Measurements from ENCODE around the gene YARS2. TPM values are rescaled to one million over a fixed set of nuclear protein-coding genes. Genes with fewer than 3 reads are reported as not detected.

The YARS2 gene
- total RNA-seq, 4 donors from 2014 or later = 18.7 to 26.8 (median 22.0) TPM

DNA sequence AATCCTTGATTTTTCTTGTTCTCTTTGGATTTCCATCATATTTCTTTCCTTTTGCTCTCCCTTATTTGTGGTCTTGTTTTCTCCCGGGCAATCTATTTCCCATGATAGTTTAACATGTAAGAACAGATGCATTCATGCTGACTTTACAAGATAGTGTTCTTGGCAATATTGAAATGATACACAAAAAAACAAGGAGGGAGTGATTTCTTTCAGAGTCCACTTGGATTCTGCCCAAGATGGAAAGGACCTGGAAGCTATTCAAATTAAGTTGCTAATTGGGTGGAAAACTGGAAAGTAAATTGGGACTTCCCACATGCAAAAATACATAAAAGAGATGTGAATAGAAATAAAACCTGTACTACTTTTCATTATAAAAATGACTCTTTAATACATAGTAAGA, 14.4 kb upstream of the YARS2 start:
- TF ChIP-seq, protein P1, sequence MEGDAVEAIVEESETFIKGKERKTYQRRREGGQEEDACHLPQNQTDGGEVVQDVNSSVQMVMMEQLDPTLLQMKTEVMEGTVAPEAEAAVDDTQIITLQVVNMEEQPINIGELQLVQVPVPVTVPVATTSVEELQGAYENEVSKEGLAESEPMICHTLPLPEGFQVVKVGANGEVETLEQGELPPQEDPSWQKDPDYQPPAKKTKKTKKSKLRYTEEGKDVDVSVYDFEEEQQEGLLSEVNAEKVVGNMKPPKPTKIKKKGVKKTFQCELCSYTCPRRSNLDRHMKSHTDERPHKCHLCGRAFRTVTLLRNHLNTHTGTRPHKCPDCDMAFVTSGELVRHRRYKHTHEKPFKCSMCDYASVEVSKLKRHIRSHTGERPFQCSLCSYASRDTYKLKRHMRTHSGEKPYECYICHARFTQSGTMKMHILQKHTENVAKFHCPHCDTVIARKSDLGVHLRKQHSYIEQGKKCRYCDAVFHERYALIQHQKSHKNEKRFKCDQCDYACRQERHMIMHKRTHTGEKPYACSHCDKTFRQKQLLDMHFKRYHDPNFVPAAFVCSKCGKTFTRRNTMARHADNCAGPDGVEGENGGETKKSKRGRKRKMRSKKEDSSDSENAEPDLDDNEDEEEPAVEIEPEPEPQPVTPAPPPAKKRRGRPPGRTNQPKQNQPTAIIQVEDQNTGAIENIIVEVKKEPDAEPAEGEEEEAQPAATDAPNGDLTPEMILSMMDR (IDR thresholded peaks at IDR 0.05; ENCODE audit: low read depth) = no peak

DNA sequence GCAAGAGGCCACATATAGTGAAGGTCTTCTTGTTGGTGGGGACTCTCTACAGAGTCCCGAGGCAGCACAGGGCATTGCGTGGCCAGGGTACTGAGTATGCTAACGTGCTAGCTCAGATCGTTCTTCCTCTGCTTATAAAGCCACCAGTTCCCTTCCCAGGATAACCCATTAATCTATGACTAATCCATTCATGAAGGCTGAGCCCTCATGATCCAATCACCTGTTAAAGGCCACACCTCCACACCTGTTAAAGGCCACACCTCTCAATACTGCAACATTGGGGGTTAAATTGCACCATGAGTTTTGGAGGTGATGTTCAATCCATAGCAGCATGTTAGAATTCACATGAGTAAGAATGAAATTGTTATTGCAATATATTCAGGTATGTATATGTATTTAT, 12.8 kb upstream of the YARS2 start:
- TF ChIP-seq, protein P1 (IDR thresholded peaks at IDR 0.05; ENCODE audit: low read depth) = no peak

DNA sequence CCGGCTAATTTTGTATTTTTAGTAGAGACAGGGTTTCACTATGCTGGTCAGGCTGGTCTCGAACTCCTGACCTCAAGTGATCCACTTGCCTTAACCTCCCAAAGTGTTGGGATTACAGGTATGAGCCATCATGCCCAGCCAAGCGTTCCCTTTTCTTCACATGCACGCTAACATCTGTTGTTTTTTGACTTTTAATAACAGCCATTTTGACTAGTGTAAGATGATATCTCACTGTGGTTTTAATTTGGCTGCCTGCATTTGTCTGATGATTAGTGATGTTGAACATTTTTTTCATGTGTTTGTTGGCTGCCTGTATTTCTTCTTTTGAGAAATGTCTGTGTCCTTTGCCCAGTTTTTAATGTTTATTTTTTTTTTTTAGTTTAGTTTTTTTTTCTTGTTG, 10.2 kb upstream of the YARS2 start:
- TF ChIP-seq, protein P1 (IDR thresholded peaks at IDR 0.05; ENCODE audit: low read depth) = no peak

DNA sequence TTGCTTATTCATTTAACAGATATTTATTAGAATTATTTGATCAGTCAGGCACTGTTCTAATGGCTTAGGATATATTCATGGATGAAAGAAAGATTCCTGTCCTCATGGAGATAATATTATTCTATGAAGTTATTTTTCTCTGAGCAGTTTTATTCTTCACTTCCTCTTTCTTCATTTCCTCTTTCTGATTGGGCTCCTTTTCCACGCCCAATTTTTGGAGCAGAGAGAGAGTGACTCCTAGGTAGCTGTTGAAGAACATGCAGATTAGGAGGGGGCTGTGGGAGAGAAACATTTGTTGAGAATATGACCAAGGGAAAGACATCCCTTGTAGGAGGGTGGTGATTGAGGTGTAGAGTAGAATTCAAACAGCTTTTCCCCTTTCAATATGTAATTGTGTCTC, 6.0 kb upstream of the YARS2 start:
- TF ChIP-seq, protein P1 (IDR thresholded peaks at IDR 0.05; ENCODE audit: low read depth) = no peak

DNA sequence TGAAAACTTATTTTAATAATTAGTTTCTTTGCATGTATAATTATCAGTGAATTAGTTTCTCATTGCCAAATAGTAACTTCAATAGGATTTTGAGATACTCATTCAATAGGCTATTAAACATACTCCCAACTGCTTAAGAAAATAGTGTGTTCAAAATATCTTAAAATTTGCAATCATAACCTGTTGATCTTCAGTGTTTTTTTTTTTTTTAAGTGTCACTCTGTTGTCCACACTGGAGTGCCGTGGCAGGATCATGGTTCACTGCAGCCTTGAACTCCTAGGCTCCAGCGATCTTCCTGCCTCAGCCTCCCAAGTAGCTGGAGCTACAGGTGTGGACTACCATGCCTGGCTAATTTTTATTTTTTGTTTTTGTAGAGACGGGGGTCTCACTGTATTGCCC, 1.5 kb upstream of the YARS2 start:
- TF ChIP-seq, protein P1 (IDR thresholded peaks at IDR 0.05; ENCODE audit: low read depth) = no peak

DNA sequence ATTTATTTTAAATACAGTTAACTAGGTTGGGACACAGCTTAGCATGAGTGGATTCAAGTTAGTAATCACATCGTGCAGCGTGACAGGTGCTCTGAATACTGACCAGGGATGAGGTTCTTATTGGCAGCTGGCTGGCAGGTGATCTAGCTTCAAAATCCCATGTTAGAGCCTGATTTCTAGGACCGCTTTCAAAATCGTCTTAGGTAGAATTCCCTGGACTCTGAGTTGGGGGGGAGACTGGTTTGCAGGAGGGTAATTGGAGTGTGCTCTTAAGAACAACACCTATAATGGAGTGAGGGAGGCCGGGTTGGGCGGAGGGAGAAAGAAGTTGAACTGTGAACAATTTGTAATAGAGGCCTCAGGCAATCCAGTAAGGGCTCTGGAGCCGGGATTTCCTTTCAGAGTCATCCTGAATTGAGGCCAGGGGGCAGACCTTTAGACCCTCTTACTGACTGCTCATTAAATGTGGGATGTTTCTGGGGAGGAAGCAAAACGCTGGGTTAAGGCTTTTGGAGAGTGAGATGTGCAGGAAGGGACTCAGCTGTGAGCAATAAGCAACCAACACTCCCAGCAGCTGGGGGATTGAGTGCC, 874 bp upstream of the YARS2 start:
- TF ChIP-seq, protein P1 (IDR thresholded peaks at IDR 0.05; ENCODE audit: low read depth) = no peak

DNA sequence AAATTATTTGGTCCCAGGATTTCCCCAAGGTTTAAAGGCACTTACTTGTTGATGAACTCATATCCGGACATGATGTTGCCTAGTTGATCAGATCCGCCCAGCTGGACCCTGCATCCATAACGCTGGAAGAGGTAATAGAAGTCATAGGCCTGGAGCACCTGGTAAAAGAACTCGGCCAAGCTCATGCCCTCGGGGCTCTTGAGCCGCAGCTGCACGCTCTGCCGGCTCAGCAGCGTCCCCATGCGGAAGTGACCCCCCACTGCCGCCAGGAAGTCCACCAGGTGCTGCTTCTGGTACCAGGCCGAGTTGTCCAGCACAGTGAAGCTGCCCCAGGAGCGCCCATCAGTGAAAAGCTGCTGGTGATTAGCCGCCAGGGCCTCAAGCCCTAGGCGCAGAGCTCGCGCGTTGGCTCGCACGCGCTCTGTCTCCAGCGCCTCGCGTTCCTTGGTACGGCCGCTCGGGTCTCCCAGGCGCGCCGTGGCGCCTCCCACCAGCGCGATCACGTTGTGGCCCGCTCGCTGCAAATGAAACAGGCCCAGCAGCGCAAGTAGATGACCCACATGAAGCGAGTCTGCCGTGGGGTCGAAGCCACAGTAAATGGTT, 545 bp downstream of the YARS2 start:
- TF ChIP-seq, protein P1 (IDR thresholded peaks at IDR 0.05; ENCODE audit: low read depth) = no peak

All from subcutaneous adipose tissue (tissue), 4 donors.